ENCODE measurements around the gene RERGL. TPM values are rescaled to one million over a fixed set of nuclear protein-coding genes. Genes with fewer than 3 reads are reported as not detected.

Gene RERGL
- total RNA-seq, 1 experiment from 2014 or later: not detected

DNA sequence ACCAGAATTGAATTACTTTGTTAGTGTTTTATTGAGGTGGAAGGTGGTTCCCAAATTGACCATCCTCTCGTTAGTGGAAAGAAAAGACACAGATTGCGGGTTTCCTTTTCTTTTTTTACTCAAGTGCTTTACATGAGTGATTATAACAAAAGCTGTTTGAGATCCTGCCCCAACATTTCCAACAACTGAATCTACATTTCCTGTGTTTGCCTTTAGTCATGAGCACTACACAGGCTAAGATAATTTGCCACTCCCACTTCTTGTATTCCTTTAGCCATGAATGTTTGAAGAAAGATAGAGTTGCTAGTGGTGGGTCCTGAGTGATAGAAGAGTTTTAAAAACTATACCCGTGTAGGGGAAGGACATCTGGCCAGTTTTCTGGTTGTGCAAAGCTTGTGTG, 16.0 kb downstream of the RERGL start:
- Histone ChIP-seq H2AFZ (ENCODE audit: low read length) (peak overlapping the region; percentile 75), H3K27me3 (ENCODE audit: low read length) (no peaks in the 10 kb centered on the region), H3K4me1 (ENCODE audit: insufficient read depth, low read length) (peaks cover 14% of the 10 kb centered on the region), H3F3A (ENCODE audit: low read length, unreplicated experiment) (no peaks in the 10 kb centered on the region), H3K9ac (ENCODE audit: low read length) (no peak overlapping the region), H3K36me3 (ENCODE audit: low read depth, low read length) (no peaks in the 10 kb centered on the region), H3K27ac (ENCODE audit: low read length) (peak overlapping the region; percentile 48), H3K9me2 (replicated peaks; ENCODE audit: low read length) (no peaks in the 10 kb centered on the region), H3K4me3 (ENCODE audit: low read length) (no peak overlapping the region), H3K79me2 (ENCODE audit: low read length) (no peaks in the 10 kb centered on the region), H3K9me3 (ENCODE audit: low read length) (no peaks in the 10 kb centered on the region), H3K4me2 (ENCODE audit: low read length) (peak overlapping the region; percentile 73), H4K20me1 (ENCODE audit: low read length) (no peaks in the 10 kb centered on the region)
- peak; percentile 93 for ATAC-seq
- ChIA-PET CTCF (no interaction called here), POLR2A (ENCODE audit: unreplicated experiment) (no interaction called here)
- TF ChIP-seq, protein P1, sequence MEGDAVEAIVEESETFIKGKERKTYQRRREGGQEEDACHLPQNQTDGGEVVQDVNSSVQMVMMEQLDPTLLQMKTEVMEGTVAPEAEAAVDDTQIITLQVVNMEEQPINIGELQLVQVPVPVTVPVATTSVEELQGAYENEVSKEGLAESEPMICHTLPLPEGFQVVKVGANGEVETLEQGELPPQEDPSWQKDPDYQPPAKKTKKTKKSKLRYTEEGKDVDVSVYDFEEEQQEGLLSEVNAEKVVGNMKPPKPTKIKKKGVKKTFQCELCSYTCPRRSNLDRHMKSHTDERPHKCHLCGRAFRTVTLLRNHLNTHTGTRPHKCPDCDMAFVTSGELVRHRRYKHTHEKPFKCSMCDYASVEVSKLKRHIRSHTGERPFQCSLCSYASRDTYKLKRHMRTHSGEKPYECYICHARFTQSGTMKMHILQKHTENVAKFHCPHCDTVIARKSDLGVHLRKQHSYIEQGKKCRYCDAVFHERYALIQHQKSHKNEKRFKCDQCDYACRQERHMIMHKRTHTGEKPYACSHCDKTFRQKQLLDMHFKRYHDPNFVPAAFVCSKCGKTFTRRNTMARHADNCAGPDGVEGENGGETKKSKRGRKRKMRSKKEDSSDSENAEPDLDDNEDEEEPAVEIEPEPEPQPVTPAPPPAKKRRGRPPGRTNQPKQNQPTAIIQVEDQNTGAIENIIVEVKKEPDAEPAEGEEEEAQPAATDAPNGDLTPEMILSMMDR (conservative IDR thresholded peaks at IDR 0.05; ENCODE audit: low read depth, low read length): no peak
- TF ChIP-seq EZH2 (IDR thresholded peaks at IDR 0.05; ENCODE audit: low read length, unreplicated experiment) (no peak), EZH2phosphoT487 (IDR thresholded peaks at IDR 0.05; ENCODE audit: borderline replicate concordance, low read length) (no peak)
- intact Hi-C loops (cut with micrococcal nuclease): no loop called here
- DNase-seq: peak; percentile 67
- no TSS peak for BruUV-seq (replicated peaks)

DNA sequence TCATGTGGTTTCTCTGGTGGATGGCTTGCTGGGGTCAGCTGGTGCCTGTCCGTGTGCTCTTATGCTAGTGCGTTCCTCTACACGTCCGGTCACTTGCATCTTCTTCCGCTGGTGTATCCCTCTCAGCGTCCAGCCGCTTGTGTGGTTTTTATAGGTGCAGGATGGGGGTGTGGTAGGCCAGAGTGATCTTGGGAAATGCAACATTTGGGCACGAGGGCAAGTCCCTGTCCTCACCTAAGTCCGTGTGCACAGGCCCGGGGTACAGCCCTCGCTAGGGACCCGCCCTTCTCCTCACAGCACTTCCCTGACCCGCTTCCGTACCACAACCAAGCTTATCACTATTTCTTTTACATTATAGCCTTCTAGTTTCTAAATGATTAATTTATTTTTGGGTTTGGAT, 17.3 kb downstream of the RERGL start:
- intact Hi-C loops (cut with micrococcal nuclease): no loop called here

DNA sequence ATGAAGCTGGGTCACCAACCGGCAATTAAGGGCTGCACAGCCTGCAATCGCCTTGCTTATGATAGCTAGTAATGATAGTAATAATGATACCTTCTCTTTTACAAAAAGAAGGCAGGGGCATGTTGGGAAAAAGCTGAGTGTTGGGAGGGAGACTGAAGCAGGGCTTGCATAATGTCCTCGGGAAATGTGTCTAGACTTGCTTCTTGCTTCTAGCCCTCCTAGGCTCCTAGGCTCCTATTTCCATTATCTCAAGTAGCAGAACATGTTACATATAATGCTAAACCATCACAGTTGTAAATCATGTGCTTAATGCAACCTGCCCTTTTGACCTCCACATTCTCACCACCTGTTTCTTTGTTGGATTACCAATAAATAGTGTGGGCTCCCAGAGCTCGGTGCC, 18.7 kb downstream of the RERGL start:
- Histone ChIP-seq H4K20me1 (ENCODE audit: low read length) (no peaks in the 10 kb centered on the region), H3K4me1 (ENCODE audit: insufficient read depth, low read length) (peaks cover 10% of the 10 kb centered on the region; the same call in 1 of the 2 replicates), H3K9ac (ENCODE audit: low read length) (no peak overlapping the region), H2AFZ (ENCODE audit: low read length) (no peak overlapping the region), H3K79me2 (ENCODE audit: low read length) (no peaks in the 10 kb centered on the region), H3K4me2 (ENCODE audit: low read length) (no peak overlapping the region), H3K27ac (ENCODE audit: low read length) (no peak overlapping the region), H3K4me3 (ENCODE audit: low read length) (no peak overlapping the region), H3F3A (ENCODE audit: low read length, unreplicated experiment) (no peaks in the 10 kb centered on the region), H3K9me3 (ENCODE audit: low read length) (no peaks in the 10 kb centered on the region), H3K9me2 (replicated peaks; ENCODE audit: low read length) (no peaks in the 10 kb centered on the region), H3K36me3 (ENCODE audit: low read depth, low read length) (no peaks in the 10 kb centered on the region), H3K27me3 (ENCODE audit: low read length) (no peaks in the 10 kb centered on the region)
- intact Hi-C loops (cut with micrococcal nuclease): no loop called here
- ATAC-seq (no peak), DNase-seq (no peak)
- no TSS peak for BruUV-seq (replicated peaks)
- ChIA-PET POLR2A (ENCODE audit: unreplicated experiment) (no interaction called here), CTCF (no interaction called here)
- TF ChIP-seq EZH2 (IDR thresholded peaks at IDR 0.05; ENCODE audit: low read length, unreplicated experiment): no peak
- TF ChIP-seq, protein P1 (conservative IDR thresholded peaks at IDR 0.05; ENCODE audit: low read depth, low read length): no peak
- TF ChIP-seq EZH2phosphoT487 (IDR thresholded peaks at IDR 0.05; ENCODE audit: borderline replicate concordance, low read length): no peak

More for the DNA sequence above, 17.3 kb downstream of the RERGL start:
- no peak for DNase-seq
- Histone ChIP-seq H3K4me3 (ENCODE audit: low read length) (no peak overlapping the region), H3K9me2 (replicated peaks; ENCODE audit: low read length) (no peaks in the 10 kb centered on the region), H3K27ac (ENCODE audit: low read length) (no peak overlapping the region), H4K20me1 (ENCODE audit: low read length) (no peaks in the 10 kb centered on the region), H3K4me1 (ENCODE audit: insufficient read depth, low read length) (peaks cover 10% of the 10 kb centered on the region; the same call in 1 of the 2 replicates), H3K9me3 (ENCODE audit: low read length) (no peaks in the 10 kb centered on the region), H3F3A (ENCODE audit: low read length, unreplicated experiment) (no peaks in the 10 kb centered on the region), H2AFZ (ENCODE audit: low read length) (no peak overlapping the region), H3K36me3 (ENCODE audit: low read depth, low read length) (no peaks in the 10 kb centered on the region), H3K9ac (ENCODE audit: low read length) (no peak overlapping the region), H3K4me2 (ENCODE audit: low read length) (no peak overlapping the region), H3K79me2 (ENCODE audit: low read length) (no peaks in the 10 kb centered on the region), H3K27me3 (ENCODE audit: low read length) (no peaks in the 10 kb centered on the region)
- POLR2A ChIA-PET (ENCODE audit: unreplicated experiment): no interaction called here
- TF ChIP-seq EZH2 (IDR thresholded peaks at IDR 0.05; ENCODE audit: low read length, unreplicated experiment): no peak
- TF ChIP-seq EZH2phosphoT487 (IDR thresholded peaks at IDR 0.05; ENCODE audit: borderline replicate concordance, low read length): no peak
- TF ChIP-seq, protein P1 (conservative IDR thresholded peaks at IDR 0.05; ENCODE audit: low read depth, low read length): no peak
- no TSS peak for BruUV-seq (replicated peaks)
- CTCF ChIA-PET: no interaction called here
- no peak for ATAC-seq

Data from PC-3 (cell line).